Fibroblast of mammary gland (primary cell): ENCODE results near the gene MTUS2.

Experiments
- DNase-seq: peaks from one replicate; pipeline ENCODE4 v3.0.0-alpha.2; 2010; ENCODE audit warnings: low read depth
- H3K4me3 ChIP-seq: 2 replicates; pipeline ENCODE4 v1.5.1; 2011; ENCODE audit warnings: low read depth, mild to moderate bottlenecking, low read length, moderate library complexity; ENCODE audit not compliant: control insufficient read depth
- CTCF ChIP-seq: conservative IDR thresholded peaks from 2 replicates; pipeline ENCODE4 v1.5.1; 2011; ENCODE audit warnings: low read depth, low read length, inconsistent platforms; ENCODE audit not compliant: control insufficient read depth, insufficient read depth

Gene MTUS2

DNA sequence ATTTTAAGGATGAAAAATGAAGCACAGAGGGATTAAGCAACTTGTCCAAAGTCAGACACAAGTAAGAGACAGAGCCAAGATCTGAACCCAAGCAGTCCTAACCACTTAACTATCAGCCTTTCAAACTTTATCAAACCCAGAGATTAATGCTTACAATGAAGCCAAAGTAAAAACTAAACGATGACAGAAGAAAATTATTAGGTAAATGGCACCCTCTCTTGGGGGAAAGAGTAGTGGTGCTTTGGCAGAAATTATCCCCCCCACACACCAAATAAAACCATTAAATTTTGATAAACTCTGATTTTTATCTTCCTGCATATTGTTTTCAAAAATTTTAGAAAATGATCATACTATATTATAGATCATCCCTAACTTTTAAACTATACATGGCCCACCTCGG, 446.1 kb downstream of the MTUS2 start:
- no peak for TF ChIP-seq CTCF
- DNase-seq = no peak
- no peak overlapping the region for H3K4me3 ChIP-seq

- DNase-seq = no peak
- TF ChIP-seq CTCF = no peak
These were observed 446.9 kb downstream of the MTUS2 start for GRCh38 chr13:29266756-29267733.

DNA sequence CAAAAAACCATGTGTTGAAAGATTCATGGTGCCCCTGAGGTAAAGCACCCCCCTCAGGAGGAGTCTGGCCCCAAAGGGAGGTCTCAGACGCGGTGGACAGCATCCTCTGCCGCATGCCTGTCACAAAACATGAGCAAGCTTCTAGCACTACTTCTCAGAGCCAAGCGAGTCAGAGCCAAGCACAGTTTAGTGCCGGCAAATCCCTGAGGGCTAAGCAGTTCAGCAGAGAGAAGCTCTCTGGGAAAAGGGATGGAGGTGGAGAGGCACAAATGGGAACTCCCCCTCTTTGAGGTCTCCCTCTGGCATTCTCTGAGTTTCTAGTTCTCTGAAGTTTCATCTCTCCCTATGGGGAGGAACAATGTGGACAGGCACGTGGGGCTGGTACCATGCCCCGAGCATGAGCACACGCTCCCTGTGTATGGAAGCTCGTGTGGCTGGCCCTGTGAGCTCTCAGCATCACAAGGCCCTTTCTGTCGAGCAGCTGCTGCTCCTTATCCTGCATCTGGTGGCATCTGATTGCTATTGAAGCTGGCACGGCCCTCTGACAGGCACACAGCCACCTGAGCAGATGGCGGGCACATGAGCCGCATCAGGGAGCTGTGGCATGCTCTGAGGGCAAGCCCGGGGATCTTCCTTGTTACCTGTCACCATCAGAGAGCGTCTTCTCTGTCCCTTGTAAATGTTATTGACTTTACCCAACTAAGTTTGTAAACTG, 450.3 kb downstream of the MTUS2 start:
- no peak for DNase-seq
- no peak for TF ChIP-seq CTCF
- H3K4me3 ChIP-seq = no peak overlapping the region

More at GRCh38 chr13:29266756-29267733, 446.9 kb downstream of the MTUS2 start:
- no peak overlapping the region for H3K4me3 ChIP-seq

- no peak for TF ChIP-seq CTCF
- H3K4me3 ChIP-seq = no peak overlapping the region
- DNase-seq = no peak
These were observed 451.5 kb downstream of the MTUS2 start for GRCh38 chr13:29271606-29272005.

- TF ChIP-seq CTCF = no peak
- no peak for DNase-seq
- no peak overlapping the region for H3K4me3 ChIP-seq
These were observed 459.5 kb downstream of the MTUS2 start for GRCh38 chr13:29279356-29280254.

- DNase-seq = no peak
- no peak for TF ChIP-seq CTCF
- H3K4me3 ChIP-seq = no peak overlapping the region
These were observed 461.9 kb downstream of the MTUS2 start for GRCh38 chr13:29281932-29282495.
